NT2/D1 (cell line): ENCODE measurements around the gene BDKRB2.

Experiments used
- DNase-seq: peaks from one replicate; pipeline ENCODE4 v3.0.0-alpha.2; 2011; ENCODE audit warnings: low read depth, low spot score
- H3K27me3 ChIP-seq: 2 replicates; pipeline ENCODE4 v1.6.0; 2011; ENCODE audit warnings: mild to moderate bottlenecking; ENCODE audit not compliant: insufficient read length, insufficient read depth
- H3K36me3 ChIP-seq: 2 replicates; pipeline ENCODE4 v1.6.1; 2011; ENCODE audit warnings: mild to moderate bottlenecking, low read length, mixed read lengths; ENCODE audit not compliant: insufficient read depth, insufficient read length
- H3K4me1 ChIP-seq: 2 replicates; pipeline ENCODE4 v1.5.1; 2011; ENCODE audit not compliant: insufficient read depth, insufficient read length
- H3K4me3 ChIP-seq: 2 replicates; pipeline ENCODE4 v1.5.1; 2011; ENCODE audit warnings: low read depth; ENCODE audit not compliant: insufficient read length
- H3K9ac ChIP-seq: 2 replicates; pipeline ENCODE4 v1.6.0; 2011; ENCODE audit warnings: low read depth; ENCODE audit not compliant: insufficient read length
- H3K9me3 ChIP-seq: 2 replicates; pipeline ENCODE4 v1.5.1; 2011; ENCODE audit warnings: mild to moderate bottlenecking, low read length; ENCODE audit not compliant: insufficient read depth
- SUZ12 ChIP-seq: IDR thresholded peaks from 2 replicates; pipeline ENCODE4 v1.6.1; 2011; ENCODE audit not compliant: insufficient read length, insufficient read depth; ENCODE audit errors: extremely low read depth
- YY1 ChIP-seq: IDR thresholded peaks from 2 replicates; pipeline ENCODE4 v1.6.1; 2011; ENCODE audit not compliant: insufficient read length, insufficient read depth
- ZNF274 ChIP-seq: IDR thresholded peaks from 2 replicates; pipeline ENCODE4 v1.6.1; 2011; ENCODE audit warnings: mild to moderate bottlenecking, low read depth, low read length

BDKRB2 gene

GRCh38 chr14:96281486-96281885 lies 76.8 kb downstream of the BDKRB2 start:
- Histone ChIP-seq H3K4me3 (no peak overlapping the region), H3K36me3 (peaks cover 8% of the 10 kb centered on the region), H3K9ac (no peak overlapping the region), H3K27me3 (no peaks in the 10 kb centered on the region), H3K4me1 (no peaks in the 10 kb centered on the region), H3K9me3 (peaks cover 13% of the 10 kb centered on the region; the same call in 1 of the 2 replicates)
- no peak for TF ChIP-seq ZNF274
- no peak for TF ChIP-seq SUZ12
- TF ChIP-seq YY1: no peak
- no peak for DNase-seq

DNA sequence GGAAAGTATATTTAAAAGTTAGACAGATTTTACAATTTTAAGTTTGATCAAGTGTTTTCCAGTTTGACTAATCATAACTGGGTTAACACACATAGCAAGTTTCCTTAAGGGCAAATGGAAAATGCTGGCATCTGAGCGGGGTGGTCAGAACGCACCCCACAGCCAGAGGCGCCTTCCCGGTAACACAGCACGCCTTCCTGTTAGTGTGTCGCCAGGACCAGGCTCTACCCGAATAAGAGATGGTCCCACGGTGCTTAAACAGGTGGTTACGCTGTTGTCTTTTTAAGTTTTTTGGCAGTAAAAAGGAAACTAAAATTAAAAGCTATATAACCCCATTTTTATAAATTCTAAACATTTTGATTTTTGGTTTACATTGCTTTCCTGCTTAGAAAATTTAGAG lies 79.4 kb downstream of the BDKRB2 start:
- Histone ChIP-seq H3K4me3 (no peak overlapping the region), H3K9ac (no peak overlapping the region), H3K27me3 (no peaks in the 10 kb centered on the region), H3K4me1 (no peaks in the 10 kb centered on the region), H3K9me3 (no peaks in the 10 kb centered on the region), H3K36me3 (peaks cover 11% of the 10 kb centered on the region)
- DNase-seq: no peak
- TF ChIP-seq ZNF274 (no peak), YY1 (no peak), SUZ12 (no peak)

GRCh38 chr14:96284430-96284829 lies 79.8 kb downstream of the BDKRB2 start:
- TF ChIP-seq ZNF274 (no peak), YY1 (no peak), SUZ12 (no peak)
- H3K4me1 ChIP-seq: no peaks in the 10 kb centered on the region
- H3K36me3 ChIP-seq: peaks cover 15% of the 10 kb centered on the region
- no peak overlapping the region for H3K4me3 ChIP-seq
- no peak for DNase-seq
- H3K27me3 ChIP-seq: no peaks in the 10 kb centered on the region
- H3K9me3 ChIP-seq: no peaks in the 10 kb centered on the region
- H3K9ac ChIP-seq: no peak overlapping the region

GRCh38 chr14:96285667-96286066 lies 81.0 kb downstream of the BDKRB2 start:
- no peak overlapping the region for H3K4me3 ChIP-seq
- TF ChIP-seq ZNF274: no peak
- no peak for TF ChIP-seq YY1
- TF ChIP-seq SUZ12: no peak
- H3K9me3 ChIP-seq: no peaks in the 10 kb centered on the region
- H3K36me3 ChIP-seq: peaks cover 27% of the 10 kb centered on the region
- no peaks in the 10 kb centered on the region for H3K27me3 ChIP-seq
- no peaks in the 10 kb centered on the region for H3K4me1 ChIP-seq
- no peak for DNase-seq
- no peak overlapping the region for H3K9ac ChIP-seq

DNA sequence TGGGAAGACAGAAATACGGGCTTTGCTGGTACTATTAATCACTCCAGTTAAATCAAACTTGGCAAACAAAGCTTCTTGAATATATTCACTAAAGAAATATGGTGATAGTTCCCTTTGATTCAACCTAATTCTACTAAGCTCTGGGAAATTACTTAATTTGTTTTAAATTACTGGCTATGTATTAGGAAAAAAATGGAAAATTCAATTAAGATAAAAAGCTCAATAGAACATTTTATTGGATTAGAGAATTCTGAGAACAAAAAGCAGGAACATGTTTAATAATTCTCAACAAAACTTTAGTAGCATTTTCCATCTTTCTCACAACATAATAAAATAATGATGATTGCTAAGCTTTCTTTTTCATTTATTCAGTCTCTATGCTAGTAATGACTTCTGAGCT lies 81.6 kb downstream of the BDKRB2 start:
- no peaks in the 10 kb centered on the region for H3K27me3 ChIP-seq
- no peak overlapping the region for H3K9ac ChIP-seq
- DNase-seq: no peak
- H3K4me1 ChIP-seq: no peaks in the 10 kb centered on the region
- TF ChIP-seq ZNF274: no peak
- no peak for TF ChIP-seq YY1
- TF ChIP-seq SUZ12: no peak
- peaks cover 29% of the 10 kb centered on the region for H3K36me3 ChIP-seq
- H3K4me3 ChIP-seq: no peak overlapping the region
- H3K9me3 ChIP-seq: no peaks in the 10 kb centered on the region

DNA sequence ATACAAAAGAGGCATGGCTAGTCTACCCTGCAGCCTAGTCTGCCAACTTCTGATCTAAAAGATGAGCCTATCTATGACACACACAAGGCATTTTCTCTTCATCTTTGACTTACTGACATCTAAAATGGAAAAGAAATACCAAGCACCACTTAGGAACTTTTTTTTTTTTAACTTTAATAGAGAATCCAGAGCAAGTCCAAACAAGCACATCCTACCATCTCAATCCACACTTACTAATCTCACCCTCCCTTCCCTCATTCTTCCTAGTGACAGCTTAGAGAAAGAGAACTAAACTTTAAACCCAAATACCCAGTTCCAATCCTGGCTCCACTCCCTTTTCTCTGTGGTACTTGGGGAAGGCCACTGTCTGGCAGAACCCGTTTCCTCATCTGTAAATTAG lies 83.2 kb downstream of the BDKRB2 start:
- no peaks in the 10 kb centered on the region for H3K9me3 ChIP-seq
- H3K36me3 ChIP-seq: peaks cover 29% of the 10 kb centered on the region
- DNase-seq: no peak
- no peaks in the 10 kb centered on the region for H3K27me3 ChIP-seq
- H3K4me3 ChIP-seq: no peak overlapping the region
- no peak overlapping the region for H3K9ac ChIP-seq
- no peak for TF ChIP-seq ZNF274
- no peak for TF ChIP-seq SUZ12
- no peak for TF ChIP-seq YY1
- H3K4me1 ChIP-seq: no peaks in the 10 kb centered on the region
